Endothelial cell of umbilical vein (primary cell): ENCODE results near the gene KLHDC9.

Experiments
- EZH2 ChIP-seq: IDR thresholded peaks from 2 replicates; pipeline ENCODE4 v1.6.1; 2012; ENCODE audit warnings: borderline replicate concordance, low read depth, mild to moderate bottlenecking, moderate library complexity, low read length, inconsistent platforms; ENCODE audit not compliant: severe bottlenecking
- TF ChIP-seq, protein P1 (sequence below), 2 donors: IDR thresholded peaks; 1 replicate in 1 of 2; 2 replicates in 1 of 2; pipeline ENCODE4 v1.5.1; 2011; ENCODE audit warnings: low read length in 2 of 2, mild to moderate bottlenecking in 2 of 2, moderate library complexity in 2 of 2, control low read depth in 1 of 2, inconsistent platforms in 1 of 2, low read depth in 1 of 2; ENCODE audit not compliant: insufficient read depth in 1 of 2; ENCODE audit errors: extremely low read depth in 1 of 2
- TF ChIP-seq, protein P2 (sequence below): IDR thresholded peaks from 2 replicates; pipeline ENCODE4 v1.6.1; 2011; ENCODE audit not compliant: insufficient read depth, insufficient read length

DNA sequence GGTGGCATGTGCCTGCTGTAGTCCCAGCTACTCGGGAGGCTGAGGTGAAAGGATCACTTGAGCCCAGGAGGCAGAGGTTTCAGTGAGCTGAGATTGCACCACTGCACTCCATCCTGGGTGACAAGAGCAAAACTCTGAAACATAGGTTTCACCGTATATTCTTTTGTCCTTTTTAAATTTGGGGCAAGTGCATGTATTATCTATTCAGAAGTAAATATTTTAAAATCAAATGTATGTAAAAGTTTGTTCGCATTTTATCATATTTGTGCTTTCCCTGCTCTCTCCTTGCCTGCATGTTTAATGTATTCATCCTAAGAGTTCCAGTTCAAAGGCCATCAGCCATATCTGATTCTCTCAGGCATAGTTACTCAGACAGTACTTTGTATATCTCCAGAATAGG is 47.7 kb downstream of the KLHDC9 start:
- TF ChIP-seq, protein P1, sequence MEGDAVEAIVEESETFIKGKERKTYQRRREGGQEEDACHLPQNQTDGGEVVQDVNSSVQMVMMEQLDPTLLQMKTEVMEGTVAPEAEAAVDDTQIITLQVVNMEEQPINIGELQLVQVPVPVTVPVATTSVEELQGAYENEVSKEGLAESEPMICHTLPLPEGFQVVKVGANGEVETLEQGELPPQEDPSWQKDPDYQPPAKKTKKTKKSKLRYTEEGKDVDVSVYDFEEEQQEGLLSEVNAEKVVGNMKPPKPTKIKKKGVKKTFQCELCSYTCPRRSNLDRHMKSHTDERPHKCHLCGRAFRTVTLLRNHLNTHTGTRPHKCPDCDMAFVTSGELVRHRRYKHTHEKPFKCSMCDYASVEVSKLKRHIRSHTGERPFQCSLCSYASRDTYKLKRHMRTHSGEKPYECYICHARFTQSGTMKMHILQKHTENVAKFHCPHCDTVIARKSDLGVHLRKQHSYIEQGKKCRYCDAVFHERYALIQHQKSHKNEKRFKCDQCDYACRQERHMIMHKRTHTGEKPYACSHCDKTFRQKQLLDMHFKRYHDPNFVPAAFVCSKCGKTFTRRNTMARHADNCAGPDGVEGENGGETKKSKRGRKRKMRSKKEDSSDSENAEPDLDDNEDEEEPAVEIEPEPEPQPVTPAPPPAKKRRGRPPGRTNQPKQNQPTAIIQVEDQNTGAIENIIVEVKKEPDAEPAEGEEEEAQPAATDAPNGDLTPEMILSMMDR (IDR thresholded peaks at IDR 0.05; ENCODE audit: extremely low read depth in 1 of 2, insufficient read depth in 1 of 2, low read depth in 1 of 2, low read length in 2 of 2), result no peak
- TF ChIP-seq, protein P2, sequence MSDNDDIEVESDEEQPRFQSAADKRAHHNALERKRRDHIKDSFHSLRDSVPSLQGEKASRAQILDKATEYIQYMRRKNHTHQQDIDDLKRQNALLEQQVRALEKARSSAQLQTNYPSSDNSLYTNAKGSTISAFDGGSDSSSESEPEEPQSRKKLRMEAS, result no peak
- TF ChIP-seq EZH2, result no peak
